CD8-positive, alpha-beta memory T cell (primary cell): ENCODE results near the gene TBATA. TPM values are rescaled to one million over a fixed set of nuclear protein-coding genes. Genes with fewer than 3 reads are reported as not detected.

ENCODE experiments used
- CTCF ChIA-PET: fragments of 350-600 bp; sonication (Branson Sonifier 250); formaldehyde crosslinking; loops from one replicate; lab custom pipeline; 2021; ENCODE audit warnings: antibody characterized with exemption; lab: Charles Lee
- POLR2A ChIA-PET: fragments of 350-600 bp; sonication (Branson Sonifier 250); formaldehyde crosslinking; loops from one replicate; lab custom pipeline; 2021; ENCODE audit warnings: antibody characterized with exemption; lab: Charles Lee
- DNase-seq, 5 donors: peaks; one replicate each; pipeline versions ENCODE4 v3.0.0 to v3.0.0-alpha.2; 2020 to 2022; ENCODE audit warnings: mixed read lengths in 1 of 5
- H3K27ac ChIP-seq: one replicate; pipeline ENCODE4 v1.7.0; 2013; ENCODE audit warnings: low read depth, mild to moderate bottlenecking, low read length, moderate library complexity
- H3K27me3 ChIP-seq: 2 replicates; pipeline ENCODE4 v1.7.0; 2013; ENCODE audit warnings: low read length, mild to moderate bottlenecking; ENCODE audit not compliant: insufficient read depth, poor library complexity, severe bottlenecking
- H3K36me3 ChIP-seq: 2 replicates; pipeline ENCODE4 v1.7.0; 2013; ENCODE audit warnings: mild to moderate bottlenecking, low read length, moderate library complexity; ENCODE audit not compliant: insufficient read depth
- H3K4me1 ChIP-seq: 2 replicates; pipeline ENCODE4 v1.7.0; 2013; ENCODE audit warnings: mild to moderate bottlenecking, low read length, moderate library complexity; ENCODE audit not compliant: insufficient read depth
- H3K4me3 ChIP-seq: 2 replicates; pipeline ENCODE4 v1.7.0; 2013; ENCODE audit warnings: mild to moderate bottlenecking, low read length
- H3K9me3 ChIP-seq: 2 replicates; pipeline ENCODE4 v1.7.0; 2013; ENCODE audit warnings: mild to moderate bottlenecking, low read length
- H3K27ac Mint-ChIP-seq, 8 donors: one replicate each; pipeline ENCODE4 v1.8.0; 2020 to 2021; ENCODE audit warnings: mixed read lengths in 8 of 8, mild to moderate bottlenecking in 6 of 8, inconsistent platforms in 3 of 8, moderate library complexity in 3 of 8
- H3K27me3 Mint-ChIP-seq, 2 donors: one replicate each; pipeline ENCODE4 v1.8.0; 2020 to 2021; ENCODE audit warnings: mixed read lengths in 2 of 2, mild to moderate bottlenecking in 1 of 2, moderate library complexity in 1 of 2
- H3K36me3 Mint-ChIP-seq, 3 donors: one replicate each; pipeline ENCODE4 v1.8.0; 2020 to 2021; ENCODE audit warnings: mixed read lengths in 3 of 3, inconsistent platforms in 1 of 3, mild to moderate bottlenecking in 1 of 3
- H3K4me1 Mint-ChIP-seq, 3 donors: one replicate each; pipeline ENCODE4 v1.8.0; 2020 to 2021; ENCODE audit warnings: mixed read lengths in 3 of 3, inconsistent platforms in 1 of 3, mild to moderate bottlenecking in 1 of 3
- H3K4me3 Mint-ChIP-seq, 7 donors: one replicate each; pipeline ENCODE4 v1.8.0; 2020 to 2021; ENCODE audit warnings: mixed read lengths in 7 of 7, mild to moderate bottlenecking in 6 of 7, moderate library complexity in 4 of 7, inconsistent platforms in 2 of 7
- H3K9me3 Mint-ChIP-seq, 5 donors: one replicate each; pipeline ENCODE4 v1.8.0; 2020 to 2022; ENCODE audit warnings: mixed read lengths in 5 of 5, mild to moderate bottlenecking in 3 of 5, moderate library complexity in 2 of 5, inconsistent platforms in 1 of 5
- polyA plus RNA-seq: library from polyadenylated mRNA; unstranded; fragments of 300-500 nt; fragmentation: Illumina TruSeq; gene quantifications from one replicate; pipeline ENCODE4 v1.2.3, GENCODE V29; 2021
- total RNA-seq, 2 experiments: library from RNA; stranded (reverse); gene quantifications; one replicate each; pipeline ENCODE4 v1.2.3, GENCODE V29; 2021

Gene TBATA
- total and polyA plus RNA-seq, 3 experiments from 2014 or later, result not detected

DNA sequence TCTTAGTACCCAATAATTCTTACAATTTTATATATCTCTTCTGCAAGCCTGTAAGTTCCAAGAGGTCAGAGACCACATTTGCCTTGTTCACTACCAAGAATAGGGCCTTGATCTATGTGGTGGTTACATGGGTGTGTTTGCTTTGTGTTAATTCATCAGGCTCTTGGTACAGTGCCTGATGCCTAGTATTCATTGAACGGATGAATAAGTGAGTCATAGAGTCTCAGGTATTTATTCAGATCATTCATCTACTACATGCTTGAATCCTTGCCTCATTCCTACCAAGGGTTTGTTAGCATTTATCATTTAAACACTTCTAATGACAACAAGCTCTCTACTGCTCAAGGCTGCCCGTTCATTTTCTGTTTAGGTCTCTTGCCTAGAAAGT lies 19.2 kb upstream of the TBATA start:
- Mint-ChIP-seq H3K36me3 (peaks cover 0 to 4% (median 2%) of the 10 kb centered on the region in 3 donors), H3K27me3 (peaks cover 4 to 60% of the 10 kb centered on the region in 2 donors), H3K4me3 (no peak overlapping the region), H3K27ac (no peak overlapping the region), H3K9me3 (no peaks in the 10 kb centered on the region), H3K4me1 (no peaks in the 10 kb centered on the region)
- no peaks in the 10 kb centered on the region for H3K36me3 ChIP-seq
- no peak for DNase-seq
- H3K4me1 ChIP-seq, result no peaks in the 10 kb centered on the region
- H3K9me3 ChIP-seq, result no peaks in the 10 kb centered on the region
- ChIA-PET POLR2A (no interaction called here), CTCF (no interaction called here)
- H3K27ac ChIP-seq, result no peak overlapping the region
- no peaks in the 10 kb centered on the region for H3K27me3 ChIP-seq
- no peak overlapping the region for H3K4me3 ChIP-seq

GRCh38 chr10:70803775-70804420 lies 18.7 kb upstream of the TBATA start:
- Histone ChIP-seq H3K4me3 (no peak overlapping the region), H3K27ac (no peak overlapping the region), H3K9me3 (no peaks in the 10 kb centered on the region), H3K27me3 (no peaks in the 10 kb centered on the region), H3K4me1 (no peaks in the 10 kb centered on the region), H3K36me3 (no peaks in the 10 kb centered on the region)
- no peaks in the 10 kb centered on the region for H3K4me1 Mint-ChIP-seq
- CTCF ChIA-PET, result no interaction called here
- no peaks in the 10 kb centered on the region for H3K9me3 Mint-ChIP-seq
- no peak overlapping the region for H3K4me3 Mint-ChIP-seq
- peaks cover 4 to 64% of the 10 kb centered on the region in 2 donors for H3K27me3 Mint-ChIP-seq
- no peak for DNase-seq
- peaks cover 0 to 4% (median 2%) of the 10 kb centered on the region in 3 donors for H3K36me3 Mint-ChIP-seq
- no peak overlapping the region for H3K27ac Mint-ChIP-seq
- POLR2A ChIA-PET, result no interaction called here

DNA sequence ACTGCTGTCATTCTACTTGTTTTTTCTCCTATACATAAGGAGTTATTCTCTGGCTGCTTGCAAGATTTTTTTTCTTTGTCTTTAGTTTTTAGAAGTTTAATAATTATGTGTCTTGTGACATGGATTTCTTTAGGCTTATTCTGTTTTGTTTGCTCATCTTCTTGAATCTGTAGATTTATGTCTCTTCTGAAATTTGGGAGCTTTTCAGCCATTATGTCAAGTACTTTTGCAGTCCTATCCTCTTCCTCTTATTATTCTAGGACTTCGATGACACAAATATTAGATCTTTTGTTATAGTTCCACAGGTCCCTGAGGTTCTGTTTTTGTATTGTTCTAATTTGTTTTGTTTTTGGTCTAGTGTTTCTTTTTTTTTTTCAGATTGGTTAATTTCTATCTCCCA lies 16.7 kb upstream of the TBATA start:
- ChIA-PET CTCF (no interaction called here), POLR2A (no interaction called here)
- peaks cover 0 to 9% (median 4%) of the 10 kb centered on the region in 3 donors for H3K36me3 Mint-ChIP-seq
- H3K9me3 ChIP-seq, result no peaks in the 10 kb centered on the region
- no peaks in the 10 kb centered on the region for H3K36me3 ChIP-seq
- no peak overlapping the region for H3K27ac Mint-ChIP-seq
- no peaks in the 10 kb centered on the region for H3K4me1 ChIP-seq
- H3K4me3 ChIP-seq, result no peak overlapping the region
- no peak overlapping the region for H3K4me3 Mint-ChIP-seq
- H3K27me3 Mint-ChIP-seq, result peaks cover 9 to 74% of the 10 kb centered on the region in 2 donors
- H3K9me3 Mint-ChIP-seq, result peaks cover 0 to 1% (median 0%) of the 10 kb centered on the region in 5 donors
- no peaks in the 10 kb centered on the region for H3K27me3 ChIP-seq
- H3K27ac ChIP-seq, result no peak overlapping the region
- no peaks in the 10 kb centered on the region for H3K4me1 Mint-ChIP-seq
- no peak for DNase-seq

DNA sequence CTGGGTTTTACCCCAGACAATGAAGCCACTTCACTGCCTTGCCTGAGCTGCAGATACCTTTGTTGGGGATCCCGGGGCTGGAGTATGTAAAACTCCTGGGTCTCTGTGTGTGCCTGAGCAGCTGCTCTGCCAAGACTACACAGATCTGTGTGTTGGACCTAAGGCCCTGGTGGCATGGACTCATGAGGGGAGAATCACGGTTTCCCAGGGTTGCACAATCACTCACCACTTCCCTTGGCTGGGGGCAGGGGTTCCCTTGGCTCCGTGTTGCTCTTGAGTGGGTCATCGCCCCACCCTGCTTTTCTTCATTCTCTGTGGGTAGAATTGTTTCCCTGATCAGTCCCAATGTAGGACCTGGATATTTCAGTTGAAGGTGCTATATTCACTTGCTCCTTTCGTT lies 13.9 kb upstream of the TBATA start:
- Mint-ChIP-seq H3K36me3 (peaks cover 0 to 10% (median 5%) of the 10 kb centered on the region in 3 donors), H3K27me3 (peaks cover 6 to 59% of the 10 kb centered on the region in 2 donors), H3K4me3 (no peak overlapping the region), H3K4me1 (no peaks in the 10 kb centered on the region), H3K9me3 (peaks cover 0 to 5% (median 0%) of the 10 kb centered on the region in 5 donors), H3K27ac (no peak overlapping the region)
- CTCF ChIA-PET, result no interaction called here
- H3K27ac ChIP-seq, result no peak overlapping the region
- no peaks in the 10 kb centered on the region for H3K36me3 ChIP-seq
- POLR2A ChIA-PET, result no interaction called here
- no peak overlapping the region for H3K4me3 ChIP-seq
- H3K27me3 ChIP-seq, result no peaks in the 10 kb centered on the region
- no peaks in the 10 kb centered on the region for H3K4me1 ChIP-seq
- H3K9me3 ChIP-seq, result no peaks in the 10 kb centered on the region
- DNase-seq, result no peak

- H3K4me3 ChIP-seq, result no peak overlapping the region
- Mint-ChIP-seq H3K36me3 (peaks cover 0 to 10% (median 5%) of the 10 kb centered on the region in 3 donors), H3K27me3 (peaks cover 6 to 50% of the 10 kb centered on the region in 2 donors), H3K4me3 (no peak overlapping the region), H3K9me3 (peaks cover 0 to 5% (median 0%) of the 10 kb centered on the region in 5 donors), H3K27ac (no peak overlapping the region), H3K4me1 (no peaks in the 10 kb centered on the region)
- H3K9me3 ChIP-seq, result no peaks in the 10 kb centered on the region
- H3K4me1 ChIP-seq, result no peaks in the 10 kb centered on the region
- H3K27me3 ChIP-seq, result no peaks in the 10 kb centered on the region
- H3K27ac ChIP-seq, result no peak overlapping the region
- no peaks in the 10 kb centered on the region for H3K36me3 ChIP-seq
- DNase-seq, result no peak
- POLR2A ChIA-PET, result no interaction called here
- CTCF ChIA-PET, result no interaction called here
Measured at GRCh38 chr10:70797840-70798239, 12.7 kb upstream of the TBATA start.

- H3K4me3 Mint-ChIP-seq, result no peak overlapping the region
- no peaks in the 10 kb centered on the region for H3K27me3 ChIP-seq
- H3K27ac Mint-ChIP-seq, result no peak overlapping the region
- ChIA-PET POLR2A (no interaction called here), CTCF (interaction anchor here (1.3 kb wide), 1 partner anchor 19 kb away, joined by 3 read pairs; no protein-coding TSS in a partner anchor)
- no peaks in the 10 kb centered on the region for H3K36me3 ChIP-seq
- DNase-seq, result no peak
- H3K4me1 ChIP-seq, result no peaks in the 10 kb centered on the region
- H3K36me3 Mint-ChIP-seq, result peaks cover 0 to 10% (median 5%) of the 10 kb centered on the region in 3 donors
- peaks cover 0 to 5% (median 0%) of the 10 kb centered on the region in 5 donors for H3K9me3 Mint-ChIP-seq
- H3K27me3 Mint-ChIP-seq, result peaks cover 11 to 47% of the 10 kb centered on the region in 2 donors
- no peaks in the 10 kb centered on the region for H3K9me3 ChIP-seq
- no peak overlapping the region for H3K27ac ChIP-seq
- no peak overlapping the region for H3K4me3 ChIP-seq
- peaks cover 4 to 14% (median 8%) of the 10 kb centered on the region in 3 donors for H3K4me1 Mint-ChIP-seq
Measured at GRCh38 chr10:70795613-70796012, 10.4 kb upstream of the TBATA start.

GRCh38 chr10:70791386-70792039 lies 6.3 kb upstream of the TBATA start:
- H3K4me1 ChIP-seq, result no peaks in the 10 kb centered on the region
- Mint-ChIP-seq H3K4me1 (peaks cover 7 to 19% (median 12%) of the 10 kb centered on the region in 3 donors), H3K27me3 (peaks cover 7 to 16% of the 10 kb centered on the region in 2 donors), H3K36me3 (peaks cover 0 to 2% (median 0%) of the 10 kb centered on the region in 3 donors), H3K9me3 (peaks cover 0 to under 1% (median 0%) of the 10 kb centered on the region in 5 donors), H3K4me3 (no peak overlapping the region), H3K27ac (no peak overlapping the region)
- H3K27me3 ChIP-seq, result no peaks in the 10 kb centered on the region
- no peaks in the 10 kb centered on the region for H3K9me3 ChIP-seq
- no peaks in the 10 kb centered on the region for H3K36me3 ChIP-seq
- DNase-seq, result no peak
- H3K4me3 ChIP-seq, result no peak overlapping the region
- ChIA-PET CTCF (no interaction called here), POLR2A (no interaction called here)
- no peak overlapping the region for H3K27ac ChIP-seq

DNA sequence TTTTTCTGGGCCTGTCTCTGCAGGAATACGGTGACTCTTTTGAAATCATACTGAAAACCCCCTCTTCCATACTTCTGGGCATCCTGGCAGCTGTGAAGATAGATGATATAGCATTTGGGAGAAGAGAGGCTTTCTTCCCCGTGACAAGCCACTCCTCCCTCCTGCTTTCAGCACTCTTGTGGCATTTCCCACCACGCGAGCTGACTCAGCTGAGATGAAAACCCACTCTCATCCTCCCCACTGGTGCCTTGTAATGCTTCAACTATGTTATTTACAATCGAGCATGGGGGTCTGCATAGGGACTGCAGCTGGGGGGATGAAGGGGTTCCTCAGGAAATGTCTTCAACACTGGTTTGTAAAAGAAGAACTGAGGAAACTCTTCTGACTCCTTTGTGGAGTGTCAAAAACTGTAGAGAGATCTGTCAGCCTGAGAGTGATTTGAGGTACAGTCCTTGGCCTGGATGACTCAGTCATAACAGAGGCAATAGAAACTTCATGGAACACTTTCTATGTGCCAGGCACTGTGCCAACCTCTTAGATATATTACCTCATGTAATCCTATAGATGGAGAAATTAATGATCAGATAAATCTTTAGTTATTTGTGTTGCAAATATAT lies 1.7 kb upstream of the TBATA start:
- CTCF ChIA-PET, result no interaction called here
- no peak overlapping the region for H3K4me3 Mint-ChIP-seq
- H3K27me3 ChIP-seq, result no peaks in the 10 kb centered on the region

More for the DNA sequence above, 1.7 kb upstream of the TBATA start:
- no peak for DNase-seq
- Histone ChIP-seq H3K27ac (no peak overlapping the region), H3K9me3 (no peaks in the 10 kb centered on the region), H3K4me3 (no peak overlapping the region), H3K36me3 (no peaks in the 10 kb centered on the region), H3K4me1 (no peaks in the 10 kb centered on the region)
- Mint-ChIP-seq H3K27me3 (peaks cover 8 to 13% of the 10 kb centered on the region in 2 donors), H3K9me3 (no peaks in the 10 kb centered on the region), H3K27ac (no peak overlapping the region), H3K36me3 (no peaks in the 10 kb centered on the region), H3K4me1 (peaks cover 7 to 24% (median 12%) of the 10 kb centered on the region in 3 donors)
- POLR2A ChIA-PET, result no interaction called here
